HK-2 (cell line): ENCODE measurements around the gene IDH3A.
A peak's percentile ranks its signal among the peaks of the same experiment; 100 is the strongest.
"Not testable (repeated sequence)": the region's sequence is repeated elsewhere in the genome, so short reads cannot be mapped to it uniquely, and the experiment has no call there.

Source experiments
- DNase-seq: peaks from one replicate; pipeline ENCODE4 v3.0.0-alpha.2; 2018; ENCODE audit not compliant: unreplicated experiment

IDH3A gene

DNA sequence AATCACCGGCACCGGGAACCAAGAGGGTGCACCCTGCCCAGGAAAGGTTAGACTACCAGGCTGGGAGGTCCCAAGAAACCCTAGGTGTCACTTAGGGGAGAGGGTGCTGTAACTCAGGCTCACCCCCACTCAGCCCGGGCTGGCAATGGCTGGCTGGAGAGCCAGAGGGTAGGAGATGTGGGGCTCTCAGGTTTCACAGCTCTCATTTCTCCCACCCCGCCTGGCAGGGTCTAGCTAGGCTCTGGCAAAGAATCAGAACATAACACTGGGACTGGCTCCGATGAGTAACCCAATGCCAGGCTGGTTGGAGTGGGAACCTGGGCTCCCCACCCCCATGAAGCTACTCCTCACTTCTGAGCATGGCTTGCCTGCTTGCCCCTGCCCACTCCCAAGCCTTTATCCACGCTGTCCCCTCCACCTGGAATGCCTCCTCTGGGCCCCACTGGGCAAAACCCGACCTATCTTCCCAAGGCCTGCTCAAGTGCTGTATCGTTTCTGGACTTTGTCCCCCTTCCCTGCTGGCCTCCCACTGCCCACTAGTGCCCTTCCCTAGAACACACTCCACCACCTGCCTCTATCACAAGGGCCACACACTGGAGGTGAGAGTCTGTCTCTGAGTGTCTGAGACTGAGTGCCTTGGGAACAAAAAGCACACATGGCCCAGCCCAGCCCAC, 19.9 kb upstream of the IDH3A start:
- no peak for DNase-seq

GRCh38 chr15:78129751-78130287, 19.3 kb upstream of the IDH3A start:
- no peak for DNase-seq

- no peak for DNase-seq
Measured at GRCh38 chr15:78130466-78131294, 18.5 kb upstream of the IDH3A start.

GRCh38 chr15:78131295-78132061, 17.7 kb upstream of the IDH3A start, which contains the start of gene CIB2:
TSS of gene CIB2 (minus strand) at chr15:78131445. CDS start at chr15:78131215, 230 bp downstream.
- DNase-seq: peak; percentile 54

DNA sequence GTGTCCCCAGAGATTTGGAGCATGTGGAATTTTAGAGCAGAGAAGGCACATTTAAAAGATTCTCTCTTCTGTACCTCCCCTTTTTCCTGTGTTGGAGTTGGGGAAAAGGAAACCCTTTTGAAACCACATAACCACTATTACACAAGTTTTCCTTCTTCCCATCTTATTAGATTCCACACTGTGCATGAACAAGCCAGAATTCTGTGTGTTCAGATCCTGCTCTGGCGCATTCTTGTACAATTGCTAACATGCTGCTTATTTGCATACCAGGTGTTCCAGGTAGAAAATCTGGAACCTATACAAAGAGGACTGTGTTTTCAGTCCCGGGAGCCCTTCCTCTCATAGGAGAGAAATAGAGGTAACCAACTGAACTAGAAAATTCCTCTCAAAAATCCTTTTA, 15.4 kb upstream of the IDH3A start:
- DNase-seq: no peak

DNA sequence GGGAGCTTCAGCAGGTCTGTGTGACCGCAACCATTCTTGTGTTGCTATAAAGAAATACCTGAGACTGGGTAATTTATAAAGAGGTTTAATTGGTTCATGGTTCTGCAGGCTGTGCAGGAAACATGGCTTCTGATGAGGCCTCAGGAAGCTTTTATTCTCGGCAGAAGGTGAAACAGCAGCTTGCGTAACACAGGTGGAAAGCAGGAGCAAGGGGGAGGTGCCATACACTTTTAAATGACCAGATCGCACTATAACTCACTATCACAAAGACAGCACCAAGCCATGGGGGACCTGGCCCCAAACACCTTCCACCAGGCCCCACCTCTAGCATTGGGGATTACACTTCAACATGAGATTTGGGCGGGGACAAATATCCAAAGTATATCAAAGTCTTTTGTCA, 9.6 kb upstream of the IDH3A start:
- DNase-seq: no peak

DNA sequence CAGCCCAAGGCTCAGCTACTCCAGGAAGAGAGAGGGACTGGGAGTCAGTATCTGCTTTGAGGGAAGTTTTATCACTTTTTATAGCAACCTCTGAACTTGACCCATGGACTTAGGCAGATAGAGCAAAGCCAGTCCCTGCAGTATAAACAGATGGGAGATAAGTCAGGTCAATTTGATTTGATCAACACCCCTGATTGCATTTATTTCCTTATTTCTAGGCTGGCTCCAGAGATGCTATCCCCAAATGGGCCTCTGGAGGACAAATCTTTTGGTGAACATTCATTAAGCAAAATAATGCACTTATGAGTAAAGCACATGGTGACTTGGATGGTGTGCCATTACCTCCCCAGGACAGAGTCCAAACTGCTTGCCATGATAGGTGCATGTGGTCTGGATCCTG, 8.9 kb upstream of the IDH3A start:
- no peak for DNase-seq

GRCh38 chr15:78142332-78142731, 6.8 kb upstream of the IDH3A start:
- no peak for DNase-seq

GRCh38 chr15:78146425-78147154, 2.6 kb upstream of the IDH3A start:
- DNase-seq: no peak

DNA sequence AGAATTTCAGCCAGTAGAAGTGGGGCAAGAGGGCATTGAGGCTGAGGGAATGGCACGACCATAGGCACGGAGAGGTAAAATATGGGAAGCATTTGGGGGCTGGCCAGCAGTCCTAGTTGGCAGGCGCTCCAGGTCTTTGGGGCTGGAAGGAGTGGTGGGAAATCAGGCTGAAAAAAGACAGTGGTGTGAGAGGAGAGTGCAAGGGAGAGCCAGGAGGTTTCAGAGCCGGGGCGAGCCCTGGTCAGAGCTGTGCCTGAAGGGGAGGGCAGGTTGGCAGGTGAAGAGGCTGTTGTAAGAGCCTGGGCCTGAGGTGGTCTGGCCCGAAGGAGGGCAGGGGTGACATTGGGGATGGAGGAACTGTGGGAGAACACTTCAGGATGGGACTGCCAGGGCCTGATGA, 1.6 kb upstream of the IDH3A start:
- no peak for DNase-seq

DNA sequence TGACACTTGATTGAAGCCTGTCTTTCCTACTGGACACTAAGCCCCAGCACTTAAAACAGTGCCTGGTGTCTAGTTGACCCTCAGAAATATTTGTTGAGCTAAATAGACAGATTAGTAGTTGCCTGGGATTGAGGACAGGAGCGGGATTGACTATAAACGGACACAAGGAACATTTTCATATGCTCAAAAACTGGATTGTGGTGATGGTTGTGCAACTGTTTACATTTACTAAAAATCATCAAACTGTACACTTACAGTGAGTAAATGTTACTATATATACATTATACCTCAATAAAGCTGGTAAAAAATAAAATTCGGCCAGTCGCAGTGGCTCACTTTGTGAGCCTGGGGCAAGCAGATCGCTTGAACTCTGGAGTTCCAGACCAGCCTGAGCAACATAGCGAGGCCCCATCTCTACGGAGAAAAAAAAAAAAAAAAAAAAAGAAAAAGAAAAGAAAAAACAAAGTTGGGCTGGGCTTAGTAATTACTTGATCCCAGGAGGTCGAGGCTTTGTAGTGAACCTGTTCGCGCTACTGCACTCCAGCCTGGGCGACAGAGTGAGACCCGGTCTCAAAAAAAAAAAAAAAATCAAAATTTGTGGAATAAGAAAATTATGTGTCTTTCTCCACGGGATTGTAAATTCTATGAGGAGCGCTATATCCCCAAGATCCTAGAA, 632 bp upstream of the IDH3A start:
- DNase-seq: no peak

DNA sequence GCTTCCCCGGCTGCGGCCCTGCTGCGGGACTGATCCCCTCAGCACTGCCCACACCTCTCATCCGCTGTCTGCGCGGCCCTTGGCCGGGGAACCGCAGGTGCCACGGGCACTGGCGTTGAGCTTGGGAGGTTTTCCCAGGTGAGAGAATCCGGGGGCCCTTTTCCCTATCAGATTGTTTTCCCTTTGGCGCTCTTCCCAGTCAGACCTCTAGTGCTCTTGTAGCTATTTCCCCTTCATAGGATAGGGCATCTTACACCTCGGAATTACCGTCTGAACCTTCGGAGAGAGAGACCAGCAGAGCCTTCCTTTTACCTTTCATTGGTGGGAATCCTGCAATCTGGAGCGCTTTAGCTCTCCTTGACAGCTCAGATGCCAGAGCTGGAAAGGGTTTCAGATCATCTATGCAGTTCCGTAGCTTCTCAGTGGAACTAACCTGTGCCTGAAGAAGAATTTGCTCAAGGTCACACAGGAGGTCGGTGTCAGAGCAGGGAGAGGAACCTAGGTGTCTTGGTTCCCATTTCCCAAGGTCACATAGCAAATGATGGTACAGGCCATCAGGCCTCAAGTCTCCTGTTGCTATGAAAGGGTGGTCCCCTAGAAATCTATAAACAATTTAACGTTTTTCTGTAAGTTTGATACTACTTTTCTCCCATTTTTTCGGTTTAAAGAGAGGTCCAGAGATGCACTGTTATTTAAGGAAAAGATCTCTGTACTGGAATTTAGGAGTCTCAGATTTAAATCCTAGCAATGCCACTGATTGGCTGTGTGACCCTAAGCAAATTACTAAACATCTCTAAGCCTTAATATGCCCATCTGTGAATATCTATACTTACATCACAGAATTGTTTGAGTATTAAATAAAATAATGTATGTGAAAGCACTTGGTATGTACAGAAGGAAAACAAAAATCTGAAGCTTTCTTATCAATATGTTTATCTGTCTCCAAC, 916 bp downstream of the IDH3A start:
- DNase-seq: peak; percentile 23

DNA sequence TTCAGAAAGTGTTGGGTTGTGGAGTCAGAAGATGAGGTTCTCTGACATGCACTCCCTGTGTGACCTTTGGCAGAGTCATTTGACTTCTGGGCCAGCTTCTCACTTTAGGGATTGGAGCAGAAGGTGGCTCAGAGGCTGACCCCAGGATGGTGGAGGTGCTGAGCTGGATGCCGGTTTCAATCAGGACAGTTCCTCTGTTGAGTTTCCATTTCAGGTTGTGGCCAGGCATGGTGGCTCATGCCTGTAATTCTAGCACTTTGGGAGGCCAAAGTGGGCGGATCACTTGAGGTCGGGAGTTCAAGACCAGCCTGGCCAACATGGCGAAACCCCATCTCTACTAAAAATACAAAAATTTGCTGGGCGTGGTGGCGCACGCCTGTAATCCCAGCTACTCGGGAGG, 1.9 kb downstream of the IDH3A start:
- not testable (repeated sequence) for DNase-seq

- DNase-seq: no peak
Measured at GRCh38 chr15:78154955-78155354, 5.8 kb downstream of the IDH3A start.

GRCh38 chr15:78155355-78155939, 6.3 kb downstream of the IDH3A start:
- DNase-seq: no peak

- DNase-seq: no peak
Measured at GRCh38 chr15:78156653-78157052, 7.5 kb downstream of the IDH3A start.

- DNase-seq: no peak
Measured at GRCh38 chr15:78157203-78157602, 8.0 kb downstream of the IDH3A start.

DNA sequence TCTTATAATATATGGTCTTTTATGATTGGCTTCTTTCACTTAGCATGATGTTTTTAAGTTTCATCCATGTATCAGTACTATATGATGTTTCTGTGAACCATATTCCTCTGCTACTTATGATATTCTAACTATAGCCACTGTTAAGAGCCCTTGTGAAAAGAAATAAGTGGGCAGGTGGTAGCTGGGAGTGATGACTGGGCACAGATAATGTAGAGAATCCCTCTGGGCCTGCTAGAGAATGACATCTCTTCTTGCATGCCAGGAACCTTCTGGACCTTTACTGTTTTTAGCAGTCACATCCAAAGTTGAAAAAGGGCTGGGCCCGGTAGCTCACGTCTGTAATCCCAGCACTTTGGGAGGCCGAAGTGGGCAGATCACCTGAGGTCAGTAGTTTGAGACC, 10.2 kb downstream of the IDH3A start:
- DNase-seq: no peak

GRCh38 chr15:78162038-78162437, 12.9 kb downstream of the IDH3A start:
- DNase-seq: no peak
